Body of pancreas (tissue), 4 donors: ENCODE measurements around the gene TPP1.

ENCODE experiments used
- CTCF ChIP-seq, 7 experiments: fragments of 450-650 bp in 4 of 7; fragments of 200-600 bp in 3 of 7; sonication (generic) in 3 of 7; IDR thresholded peaks; one replicate each; pipeline ENCODE4 v1.5.1; 2016 to 2019; ENCODE audit warnings: antibody characterized with exemption in 7 of 7
- POLR2A ChIP-seq, 3 donors: fragments of 450-650 bp; IDR thresholded peaks; one replicate each; pipeline ENCODE4 v1.6.1; 2016; ENCODE audit warnings: antibody characterized with exemption in 3 of 3, mild to moderate bottlenecking in 2 of 3

- TF ChIP-seq CTCF (IDR thresholded peaks at IDR 0.05) = no peak
- peak in 1 of 3 donors; percentile 17 for TF ChIP-seq POLR2A (IDR thresholded peaks at IDR 0.05)
Measured at GRCh38 chr11:6655020-6655789, 36.0 kb upstream of the TPP1 start.
